BE2C (cell line): Measurements from ENCODE around the gene EIF2B1.

Experiments used
- DNase-seq: peaks from one replicate; pipeline ENCODE4 v3.0.0-alpha.2; 2020
- H3K27me3 ChIP-seq: fragments of 250-450 bp; sonication (Bioruptor Pico); 2 replicates; pipeline ENCODE4 v1.5.1; 2020; ENCODE audit warnings: mild to moderate bottlenecking
- H3K36me3 ChIP-seq: fragments of 250-450 bp; sonication (Bioruptor Pico); 2 replicates; pipeline ENCODE4 v1.5.1; 2020; ENCODE audit warnings: mild to moderate bottlenecking
- H3K4me1 ChIP-seq: fragments of 250-450 bp; sonication (Bioruptor Pico); 2 replicates; pipeline ENCODE4 v1.5.1; 2020
- H3K4me3 ChIP-seq: 2 replicates; pipeline ENCODE4 v1.5.1; 2011; ENCODE audit warnings: low read depth, low read length
- H3K9me3 ChIP-seq: fragments of 250-450 bp; sonication (Bioruptor Pico); 2 replicates; pipeline ENCODE4 v1.5.1; 2020
- TF ChIP-seq, protein P1 (sequence below): IDR thresholded peaks from 2 replicates; pipeline ENCODE4 v1.5.1; 2012; ENCODE audit warnings: mild to moderate bottlenecking, low read depth, low read length

EIF2B1 gene

DNA sequence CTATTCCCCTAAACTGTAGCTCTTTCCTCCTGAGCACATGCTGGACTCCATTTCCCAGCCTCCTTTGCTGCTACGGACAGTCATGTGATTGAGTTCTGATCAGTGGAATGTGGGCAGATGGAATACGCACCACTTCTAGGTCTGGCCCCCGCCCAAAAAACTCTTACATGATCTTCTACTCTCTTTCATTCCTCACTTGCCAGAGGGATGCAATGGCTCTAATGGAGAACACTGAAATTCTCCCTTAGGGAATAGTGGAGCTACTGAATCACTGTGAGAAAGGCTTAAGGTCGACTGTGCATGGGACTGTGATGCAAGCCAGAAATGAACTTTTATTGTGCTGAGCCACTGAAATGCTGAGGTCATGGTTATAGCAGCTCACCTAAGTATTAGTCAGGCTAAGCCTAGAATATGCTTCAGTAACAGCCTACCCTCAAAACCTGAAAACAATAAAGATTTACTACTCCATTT, 62.1 kb downstream of the EIF2B1 start:
- no peaks in the 10 kb centered on the region for H3K4me1 ChIP-seq
- no peaks in the 10 kb centered on the region for H3K27me3 ChIP-seq
- H3K36me3 ChIP-seq = no peaks in the 10 kb centered on the region
- TF ChIP-seq, protein P1, sequence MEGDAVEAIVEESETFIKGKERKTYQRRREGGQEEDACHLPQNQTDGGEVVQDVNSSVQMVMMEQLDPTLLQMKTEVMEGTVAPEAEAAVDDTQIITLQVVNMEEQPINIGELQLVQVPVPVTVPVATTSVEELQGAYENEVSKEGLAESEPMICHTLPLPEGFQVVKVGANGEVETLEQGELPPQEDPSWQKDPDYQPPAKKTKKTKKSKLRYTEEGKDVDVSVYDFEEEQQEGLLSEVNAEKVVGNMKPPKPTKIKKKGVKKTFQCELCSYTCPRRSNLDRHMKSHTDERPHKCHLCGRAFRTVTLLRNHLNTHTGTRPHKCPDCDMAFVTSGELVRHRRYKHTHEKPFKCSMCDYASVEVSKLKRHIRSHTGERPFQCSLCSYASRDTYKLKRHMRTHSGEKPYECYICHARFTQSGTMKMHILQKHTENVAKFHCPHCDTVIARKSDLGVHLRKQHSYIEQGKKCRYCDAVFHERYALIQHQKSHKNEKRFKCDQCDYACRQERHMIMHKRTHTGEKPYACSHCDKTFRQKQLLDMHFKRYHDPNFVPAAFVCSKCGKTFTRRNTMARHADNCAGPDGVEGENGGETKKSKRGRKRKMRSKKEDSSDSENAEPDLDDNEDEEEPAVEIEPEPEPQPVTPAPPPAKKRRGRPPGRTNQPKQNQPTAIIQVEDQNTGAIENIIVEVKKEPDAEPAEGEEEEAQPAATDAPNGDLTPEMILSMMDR = no peak
- H3K9me3 ChIP-seq = no peaks in the 10 kb centered on the region
- peak overlapping the region; percentile 37 for H3K4me3 ChIP-seq
- DNase-seq = peak; percentile 50
